Activated CD4-positive, CD25-positive, alpha-beta regulatory T cell treated with anti-CD3 and anti-CD28 coated beads, Interleukin-2, amount 50 U/mL, for 24 hours (primary cell): Measurements from ENCODE around the gene IFT80.
"Not testable (repeated sequence)": the region's sequence is repeated elsewhere in the genome, so short reads cannot be mapped to it uniquely, and the experiment has no call there.

Experiments
- ATAC-seq, 2 donors: fragments of 150-1000 bp; cut with Tn5 transposase; one replicate each; pipeline ENCODE4 v1.10.0; 2021; ENCODE audit warnings: mild to moderate bottlenecking in 1 of 2, moderate library complexity in 1 of 2

IFT80 gene

DNA sequence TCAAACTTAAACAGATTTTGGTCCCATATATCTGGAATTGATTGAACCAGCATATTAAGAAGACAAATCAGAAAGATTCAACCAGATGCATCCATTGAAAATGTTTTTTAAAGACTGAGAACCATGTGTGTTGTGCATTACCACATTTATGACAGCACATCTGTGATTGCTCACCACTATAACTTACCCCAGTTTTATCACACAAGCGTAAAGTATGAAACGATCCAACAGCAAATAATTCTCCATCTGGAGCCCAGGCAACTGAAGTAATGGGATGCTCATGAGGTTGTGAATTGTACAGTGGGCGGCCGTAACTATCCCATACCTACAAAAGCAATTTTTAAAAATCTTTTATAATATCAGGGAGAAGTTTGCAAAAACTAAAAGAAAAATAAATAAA, 43.2 kb downstream of the IFT80 start:
- no peak for ATAC-seq

GRCh38 chr3:160346511-160346910, 52.5 kb downstream of the IFT80 start:
- no peak for ATAC-seq

- no peak for ATAC-seq
Measured at GRCh38 chr3:160343132-160343531, 55.9 kb downstream of the IFT80 start.

- no peak for ATAC-seq
Measured at GRCh38 chr3:160340351-160340750, 58.7 kb downstream of the IFT80 start.

DNA sequence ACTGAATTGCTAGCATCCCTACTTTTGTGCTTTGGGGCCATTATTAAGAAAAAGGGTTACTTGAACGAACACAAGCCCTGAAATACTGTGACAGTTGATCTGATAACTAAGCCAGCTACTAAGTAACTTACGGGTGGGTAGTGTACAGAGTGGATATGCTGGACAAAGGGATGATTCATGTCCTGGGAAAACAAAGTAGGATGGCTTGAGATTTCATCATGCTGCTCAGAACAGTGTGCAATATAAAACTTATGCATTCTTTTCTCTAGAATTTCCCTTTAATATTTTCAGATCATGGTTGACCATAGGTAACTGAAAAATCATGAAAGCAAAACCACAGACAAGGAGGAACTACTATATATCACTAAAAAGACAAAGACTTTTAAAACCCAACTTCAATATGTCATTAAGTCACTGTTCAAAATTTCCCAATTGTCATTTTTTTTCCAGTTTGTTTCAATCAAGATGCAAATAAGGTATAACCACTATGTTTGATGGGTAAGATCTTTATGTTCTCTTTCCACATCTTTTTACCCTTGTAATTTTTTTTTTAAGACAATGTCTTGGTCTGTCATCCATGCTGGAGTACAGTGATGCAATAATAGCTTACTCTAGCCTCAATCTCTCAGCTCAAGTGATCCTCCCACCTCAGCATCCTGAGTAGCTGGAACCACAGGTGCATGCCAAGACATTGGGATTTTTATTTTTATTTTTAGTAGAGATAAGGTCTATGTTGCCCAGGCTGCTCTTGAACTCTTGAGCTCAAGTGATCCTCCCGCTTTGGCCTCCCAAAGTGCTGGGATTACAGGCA, 67.7 kb downstream of the IFT80 start:
- no peak for ATAC-seq

DNA sequence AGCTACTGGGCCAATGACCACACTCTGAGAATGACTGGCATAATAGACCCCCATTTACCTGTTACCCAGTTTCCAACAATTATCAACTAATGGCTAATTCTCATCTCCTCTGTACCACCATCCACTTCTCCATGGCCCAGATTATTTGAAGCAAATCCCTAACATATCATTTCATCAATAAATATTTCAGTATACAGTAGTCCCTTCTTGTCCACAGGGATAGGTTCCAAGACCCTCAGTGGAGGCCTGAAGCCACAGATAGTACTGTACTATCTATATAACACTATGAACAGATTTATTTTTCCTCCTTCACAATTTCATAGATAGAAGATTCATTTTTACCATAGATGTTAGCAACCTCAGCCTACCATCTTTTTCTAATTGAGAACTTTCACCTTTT, 68.3 kb downstream of the IFT80 start:
- ATAC-seq: no peak

DNA sequence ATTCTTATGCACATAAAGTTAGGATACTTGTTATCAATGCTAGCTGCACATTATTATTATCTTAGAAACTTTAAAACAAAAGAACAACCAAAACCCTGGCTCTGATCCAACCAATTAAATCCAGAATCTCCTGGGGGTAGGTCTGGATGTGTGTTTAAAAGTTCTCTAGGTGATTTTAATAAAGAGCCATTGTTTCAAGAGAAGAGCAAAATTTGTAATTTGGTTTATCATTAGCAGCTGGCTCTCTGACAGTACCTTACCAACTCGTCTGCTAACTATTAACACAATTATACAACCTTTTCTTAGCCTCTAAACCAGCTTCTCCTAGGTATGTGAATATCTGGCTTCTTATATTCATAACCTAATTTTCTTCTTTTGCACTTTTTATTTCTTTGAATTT, 68.9 kb downstream of the IFT80 start:
- no peak for ATAC-seq

GRCh38 chr3:160326286-160326685, 72.7 kb downstream of the IFT80 start:
- not testable (repeated sequence) for ATAC-seq

- not testable (repeated sequence) for ATAC-seq
Measured at GRCh38 chr3:160321821-160322220, 77.2 kb downstream of the IFT80 start.

GRCh38 chr3:160319322-160319721, 79.7 kb downstream of the IFT80 start:
- ATAC-seq: no peak

DNA sequence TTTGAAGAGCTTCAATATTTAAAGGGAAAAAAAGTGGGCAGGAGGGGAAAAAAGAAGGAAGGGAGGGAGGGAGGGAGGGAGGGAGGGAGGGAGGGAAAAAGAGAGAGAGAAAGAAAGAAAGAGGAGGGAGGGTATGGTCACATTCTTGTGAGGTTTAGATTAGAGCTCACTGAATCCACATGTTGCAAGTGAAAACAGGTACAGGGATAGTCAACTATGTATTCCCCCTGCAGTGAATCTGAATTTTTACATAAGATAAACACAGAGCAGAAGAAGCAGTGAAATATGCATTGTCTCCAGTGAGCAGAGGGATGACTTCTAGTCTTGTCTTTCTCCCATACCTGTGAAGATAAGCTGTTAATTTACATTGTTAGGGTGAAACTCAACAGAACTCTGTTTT, 84.0 kb downstream of the IFT80 start:
- no peak for ATAC-seq

DNA sequence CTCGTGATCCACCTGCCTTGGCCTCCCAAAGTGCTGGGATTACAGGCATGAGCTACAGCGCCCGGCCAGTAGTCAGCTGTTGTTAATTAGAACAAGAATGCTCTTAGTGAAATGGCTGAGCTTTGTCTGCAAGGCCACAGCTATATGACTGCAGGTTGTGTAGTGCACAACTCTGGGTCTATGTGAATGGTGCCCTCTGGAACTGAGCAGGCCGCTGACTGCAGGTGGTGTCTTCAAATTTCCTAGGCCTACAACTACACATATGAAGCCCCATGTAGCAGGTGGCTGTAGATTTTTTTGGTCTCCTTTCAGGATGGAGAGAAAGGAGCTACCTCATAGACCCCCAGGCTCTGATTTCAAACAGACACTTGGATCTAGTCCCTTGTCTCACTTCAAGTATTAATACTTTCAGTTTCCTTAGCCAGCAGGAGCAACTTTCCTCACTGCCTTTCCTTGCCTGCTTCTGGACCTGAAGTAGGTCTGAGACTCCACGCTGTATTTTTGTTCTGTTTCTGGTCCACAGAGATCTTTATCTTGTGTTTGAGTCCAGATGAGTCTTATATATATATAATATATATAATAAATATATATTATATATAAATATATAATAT, 86.9 kb downstream of the IFT80 start:
- ATAC-seq: no peak

DNA sequence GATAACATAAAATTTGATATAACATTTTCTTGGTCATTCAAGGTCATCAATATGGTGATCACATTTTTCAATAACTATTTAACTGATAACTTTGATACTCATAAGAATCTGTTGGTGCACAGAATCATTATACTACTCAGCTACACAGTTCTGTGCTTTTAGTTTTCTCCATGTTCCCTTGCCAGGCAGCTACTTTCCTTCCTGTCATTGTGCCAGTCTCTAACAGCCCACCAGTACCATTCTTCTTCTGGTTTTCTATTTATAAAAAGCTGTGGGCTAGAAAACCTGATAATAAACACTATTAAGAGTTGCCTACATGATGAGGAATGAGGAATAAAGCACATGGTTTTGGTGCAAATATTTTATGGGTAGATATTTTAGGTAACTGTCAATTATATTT, 96.2 kb downstream of the IFT80 start:
- ATAC-seq: no peak

DNA sequence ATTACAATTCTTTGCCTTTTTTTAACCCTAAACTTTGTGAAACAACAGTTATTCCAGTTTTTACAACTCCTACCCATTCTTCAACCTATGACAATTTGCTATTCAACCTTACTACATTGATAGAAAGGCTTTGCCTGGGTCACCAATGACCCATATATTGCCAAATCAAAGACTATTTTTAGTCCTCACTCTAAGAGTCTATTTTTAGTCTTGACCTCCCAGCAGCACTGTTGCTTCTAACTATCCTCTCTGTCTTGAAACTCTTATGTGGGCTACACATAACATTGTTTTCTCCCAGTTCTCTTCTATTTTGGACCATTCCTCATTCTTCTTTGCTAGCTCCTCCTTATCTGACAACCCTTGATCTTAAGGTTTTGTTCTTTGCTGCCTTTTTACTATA, 102.4 kb downstream of the IFT80 start:
- ATAC-seq: no peak

DNA sequence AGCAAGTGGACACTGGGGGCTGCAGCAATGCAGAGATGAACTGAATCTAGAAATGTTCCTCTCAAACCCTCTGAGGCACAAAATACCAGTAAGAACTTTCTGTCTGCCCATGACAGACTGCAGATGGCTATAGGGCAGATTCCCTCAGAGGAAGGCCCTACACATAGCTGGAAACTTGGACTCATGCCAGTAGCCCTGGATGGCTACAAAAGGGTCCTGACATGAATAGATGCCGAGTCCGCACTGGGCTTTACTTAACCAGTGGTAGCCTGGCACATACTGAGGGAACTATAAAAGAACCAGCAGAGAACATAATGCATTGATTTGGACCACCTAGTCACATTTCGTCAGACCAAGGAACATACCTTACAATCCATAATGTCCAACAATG, 107.1 kb downstream of the IFT80 start:
- ATAC-seq: no peak

DNA sequence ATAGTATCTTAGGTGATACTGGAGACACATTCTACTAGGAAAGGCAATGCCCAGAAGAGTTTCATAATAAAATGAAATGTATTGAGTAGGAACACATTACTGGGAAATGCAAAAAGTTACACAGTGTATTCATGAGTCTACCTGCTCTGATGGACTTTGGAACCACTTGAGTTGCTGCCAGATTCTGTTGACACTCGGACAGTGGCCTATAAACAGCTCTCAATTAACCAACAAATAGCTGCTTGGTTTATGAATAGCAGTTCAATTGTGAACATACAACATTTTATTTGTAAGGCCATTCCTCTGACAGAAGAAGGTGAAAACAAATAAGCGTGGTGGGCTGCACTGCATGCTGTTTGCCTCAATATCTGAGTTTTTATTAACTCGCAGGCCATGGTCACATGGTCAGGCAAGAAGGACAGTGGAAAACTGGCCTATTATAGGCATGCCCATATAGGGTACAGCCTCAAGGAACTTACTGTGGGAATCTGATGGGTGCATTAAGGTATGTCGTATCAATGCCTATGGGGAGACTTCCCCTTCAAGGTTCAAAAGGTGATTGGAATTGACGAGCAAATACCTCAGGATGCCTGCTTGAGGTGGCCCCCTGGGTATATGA, 107.6 kb downstream of the IFT80 start:
- no peak for ATAC-seq

DNA sequence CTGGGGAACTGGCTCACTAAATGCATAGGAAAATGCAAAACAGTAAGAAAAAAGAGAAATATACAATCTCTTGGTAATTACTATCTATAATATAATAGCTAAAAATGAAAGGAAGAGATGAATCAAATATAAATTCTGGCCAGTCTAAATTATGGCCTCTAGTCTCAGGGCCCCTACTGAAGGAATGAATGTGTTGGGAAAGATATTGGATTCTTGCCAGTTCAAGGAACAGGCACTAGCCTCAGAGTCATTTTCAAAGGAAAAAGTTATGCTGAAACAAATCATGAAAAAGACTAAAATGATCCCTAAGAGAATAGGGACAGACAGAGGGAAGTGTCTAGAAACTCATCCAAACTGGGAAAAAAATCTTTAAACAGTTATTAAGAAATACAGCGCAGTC, 111.4 kb downstream of the IFT80 start:
- ATAC-seq: no peak

DNA sequence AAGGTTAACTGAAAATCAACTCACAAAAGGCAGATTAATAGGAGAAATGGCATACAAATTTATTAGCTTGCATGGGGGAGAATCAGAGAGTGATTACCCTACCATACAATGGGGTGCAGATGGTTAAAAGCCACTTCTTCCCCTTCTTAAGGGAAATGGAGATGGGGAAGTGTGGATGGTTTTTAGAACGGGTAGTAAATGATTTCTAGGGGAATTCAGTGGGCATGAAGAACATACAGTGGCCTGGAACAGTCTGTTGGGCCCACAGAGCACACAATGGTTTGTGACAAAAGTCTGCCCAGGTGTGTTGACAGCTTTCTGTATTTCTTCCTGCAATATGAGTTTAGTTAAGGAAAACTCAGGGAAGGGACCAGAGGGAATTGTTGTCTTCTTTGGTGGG, 112.8 kb downstream of the IFT80 start:
- ATAC-seq: no peak

GRCh38 chr3:160280836-160281235, 118.2 kb downstream of the IFT80 start:
- no peak for ATAC-seq

DNA sequence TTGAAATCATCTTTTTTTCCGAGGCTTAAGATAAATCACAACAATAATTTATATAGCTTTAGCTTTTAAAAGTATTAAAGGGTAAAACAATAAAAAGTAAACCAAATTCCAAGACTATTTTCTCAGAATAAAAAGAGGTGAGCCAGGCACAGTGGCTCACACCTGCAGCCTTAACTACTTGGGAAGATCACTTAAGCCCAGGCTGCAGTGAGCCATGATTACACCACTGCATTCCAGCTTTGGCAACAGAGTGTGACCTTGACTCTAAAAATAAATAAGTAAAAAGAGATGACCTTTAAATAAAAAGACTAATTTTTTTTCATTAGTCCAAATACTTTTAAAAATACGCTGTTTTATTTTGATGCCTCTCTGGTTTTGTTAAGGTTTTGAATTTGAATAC, 119.4 kb downstream of the IFT80 start:
- ATAC-seq: no peak

- ATAC-seq: no peak
Measured at GRCh38 chr3:160278210-160278609, 120.8 kb downstream of the IFT80 start.

DNA sequence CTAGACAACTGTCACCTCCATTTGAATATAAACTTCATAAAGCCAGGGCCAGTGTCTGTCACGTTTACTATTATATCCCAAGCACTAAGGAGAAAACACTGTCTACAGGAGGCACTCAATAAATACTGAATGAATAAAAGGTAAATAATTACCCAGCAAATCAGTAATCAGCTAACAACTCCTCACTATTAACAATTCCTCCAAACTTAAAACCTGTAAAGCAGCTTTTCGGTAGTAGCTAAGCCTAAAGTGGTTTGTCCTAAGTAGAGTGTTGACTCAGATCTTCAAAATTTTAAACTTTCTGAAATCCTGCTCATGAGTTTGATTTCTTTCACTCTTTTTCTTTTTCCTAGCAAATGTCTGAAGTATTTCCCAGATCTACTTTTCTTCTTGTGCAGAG, 133.9 kb downstream of the IFT80 start:
- no peak for ATAC-seq

DNA sequence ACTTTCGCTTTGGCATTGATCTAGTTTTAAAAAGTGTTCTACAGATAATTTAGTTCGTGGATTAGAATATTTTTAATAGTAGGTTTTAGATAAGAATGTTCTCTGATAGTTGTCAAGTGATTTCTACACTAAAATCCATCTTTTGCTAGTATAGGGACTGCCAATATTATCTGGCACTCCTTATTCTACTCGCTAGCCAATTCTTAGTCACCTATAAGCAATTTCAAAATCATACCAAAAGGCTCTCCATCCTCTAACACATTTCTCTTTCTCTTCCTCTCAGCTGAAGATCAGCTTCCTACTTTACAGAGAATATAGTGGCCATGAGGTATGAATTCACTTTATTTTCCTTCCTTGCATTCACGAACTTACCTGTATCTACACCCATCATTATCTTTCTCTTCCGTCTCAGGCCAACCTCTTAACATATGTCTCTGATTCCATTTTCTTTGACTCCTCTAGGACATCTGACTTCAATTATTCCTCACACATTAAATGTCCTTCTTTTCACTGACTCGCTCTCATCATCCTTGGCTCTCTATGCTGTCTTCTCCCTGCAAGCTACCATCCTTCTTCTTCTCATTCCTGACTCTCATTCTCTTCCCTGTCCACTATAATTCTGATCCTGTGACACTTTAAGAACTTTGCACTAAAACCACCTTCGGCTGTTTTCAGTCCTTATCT, 138.3 kb downstream of the IFT80 start:
- ATAC-seq: no peak

GRCh38 chr3:160259589-160259988, 139.4 kb downstream of the IFT80 start:
- no peak for ATAC-seq
